Trophoblast cell (in vitro differentiated cells and primary cell): ENCODE data around the gene UBASH3B.
"Not testable (repeated sequence)": the region's sequence is repeated elsewhere in the genome, so short reads cannot be mapped to it uniquely, and the experiment has no call there.

Experiments used
- DNase-seq, 2 donors: peaks; one replicate each; pipeline ENCODE4 v3.0.0-alpha.2; 2016
- H2AFZ ChIP-seq: 2 replicates; pipeline ENCODE4 v1.6.1; 2013; ENCODE audit warnings: low read length, moderate library complexity, mild to moderate bottlenecking; ENCODE audit not compliant: insufficient read depth, poor library complexity
- H2AK5ac ChIP-seq: 2 replicates; pipeline ENCODE4 v1.6.1; 2013; ENCODE audit warnings: mild to moderate bottlenecking, low read length
- H2BK120ac ChIP-seq: 2 replicates; pipeline ENCODE4 v1.6.1; 2013; ENCODE audit warnings: low read length, mild to moderate bottlenecking, moderate library complexity; ENCODE audit not compliant: insufficient read depth, poor library complexity
- H2BK12ac ChIP-seq: 2 replicates; pipeline ENCODE4 v1.6.1; 2013; ENCODE audit warnings: mild to moderate bottlenecking, low read length, moderate library complexity
- H2BK5ac ChIP-seq: 2 replicates; pipeline ENCODE4 v1.6.1; 2013; ENCODE audit warnings: low read length, low read depth, moderate library complexity, mild to moderate bottlenecking; ENCODE audit not compliant: poor library complexity
- H3K14ac ChIP-seq: 2 replicates; pipeline ENCODE4 v1.6.1; 2013; ENCODE audit warnings: mild to moderate bottlenecking, low read length
- H3K18ac ChIP-seq: 2 replicates; pipeline ENCODE4 v1.6.1; 2013; ENCODE audit warnings: mild to moderate bottlenecking, low read length
- H3K23ac ChIP-seq: 2 replicates; pipeline ENCODE4 v1.6.1; 2013; ENCODE audit warnings: low read length
- H3K27ac ChIP-seq: 2 replicates; pipeline ENCODE4 v1.5.1; 2013; ENCODE audit warnings: low read depth, mild to moderate bottlenecking, inconsistent platforms, low read length, moderate library complexity
- H3K27me3 ChIP-seq: 2 replicates; pipeline ENCODE4 v1.6.1; 2013; ENCODE audit warnings: inconsistent platforms, mild to moderate bottlenecking, low read length, moderate library complexity; ENCODE audit not compliant: insufficient read depth
- H3K36me3 ChIP-seq, 2 experiments: 1 replicate in 1 of 2; 2 replicates in 1 of 2; pipeline ENCODE4 v1.6.1; 2013; ENCODE audit warnings: low read length in 2 of 2, mild to moderate bottlenecking in 2 of 2, moderate library complexity in 1 of 2; ENCODE audit not compliant: insufficient read depth in 2 of 2, control insufficient read depth in 1 of 2
- H3K4ac ChIP-seq: 2 replicates; pipeline ENCODE4 v1.6.1; 2013; ENCODE audit warnings: low read depth, mild to moderate bottlenecking, low read length, moderate library complexity
- H3K4me1 ChIP-seq, 2 experiments: 1 replicate in 1 of 2; 2 replicates in 1 of 2; pipeline ENCODE4 v1.6.1; 2013; ENCODE audit warnings: low read length in 2 of 2, mild to moderate bottlenecking in 2 of 2, moderate library complexity in 1 of 2; ENCODE audit not compliant: insufficient read depth in 2 of 2, control insufficient read depth in 1 of 2
- H3K4me2 ChIP-seq: 2 replicates; pipeline ENCODE4 v1.6.1; 2013; ENCODE audit warnings: inconsistent platforms, mild to moderate bottlenecking, low read length, moderate library complexity
- H3K4me3 ChIP-seq: 2 replicates; pipeline ENCODE4 v1.5.1; 2013; ENCODE audit warnings: mild to moderate bottlenecking, low read depth, low read length, inconsistent platforms
- H3K79me1 ChIP-seq: one replicate; pipeline ENCODE4 v1.6.1; 2013; ENCODE audit warnings: low read length
- H3K79me2 ChIP-seq: 2 replicates; pipeline ENCODE4 v1.6.1; 2013; ENCODE audit warnings: low read length, mild to moderate bottlenecking; ENCODE audit not compliant: control insufficient read depth, insufficient read depth, poor library complexity
- H3K9ac ChIP-seq: 2 replicates; pipeline ENCODE4 v1.6.1; 2013; ENCODE audit warnings: mild to moderate bottlenecking, low read length
- H3K9me3 ChIP-seq: 2 replicates; pipeline ENCODE4 v1.6.1; 2013; ENCODE audit warnings: low read depth, mild to moderate bottlenecking, control low read depth, inconsistent platforms, low read length; ENCODE audit not compliant: insufficient read depth
- H4K12ac ChIP-seq: 2 replicates; pipeline ENCODE4 v1.6.1; 2013; ENCODE audit warnings: low read depth, mild to moderate bottlenecking, low read length, moderate library complexity
- H4K8ac ChIP-seq: 2 replicates; pipeline ENCODE4 v1.6.1; 2013; ENCODE audit warnings: low read depth, mild to moderate bottlenecking, low read length, moderate library complexity
- H4K91ac ChIP-seq: one replicate; pipeline ENCODE4 v1.6.1; 2013; ENCODE audit warnings: low read depth, mild to moderate bottlenecking, low read length, moderate library complexity
- WGBS: extraction: QIAGEN DNeasy Blood & Tissue Kit; methylation state at CpG from one replicate; pipeline ENCODE4 v1.1.7; 2013; ENCODE audit warnings: missing lambda C conversion rate; ENCODE audit not compliant: insufficient read length, insufficient coverage; ENCODE audit errors: extremely low coverage; 5-methylcytosine and 5-hydroxymethylcytosine counted together

Gene UBASH3B

GRCh38 chr11:122832297-122832696 lies 176.8 kb downstream of the UBASH3B start:
- H4K8ac ChIP-seq, H3K23ac ChIP-seq, H3K27me3 ChIP-seq, H2BK120ac ChIP-seq, H3K79me1 ChIP-seq, H3K14ac ChIP-seq, H3K79me2 ChIP-seq, H2BK12ac ChIP-seq, H3K27ac ChIP-seq, H4K91ac ChIP-seq, H3K4me2 ChIP-seq, H3K9ac ChIP-seq, H2BK5ac ChIP-seq, H3K4me1 ChIP-seq, H3K9me3 ChIP-seq, H2AK5ac ChIP-seq, H2AFZ ChIP-seq, H3K4me3 ChIP-seq, H4K12ac ChIP-seq, H3K18ac ChIP-seq, H3K4ac ChIP-seq, H3K36me3 ChIP-seq, DNase-seq: not testable (repeated sequence)
- WGBS: no CpG with 5 or more reads among the region's 4 CpGs

DNA sequence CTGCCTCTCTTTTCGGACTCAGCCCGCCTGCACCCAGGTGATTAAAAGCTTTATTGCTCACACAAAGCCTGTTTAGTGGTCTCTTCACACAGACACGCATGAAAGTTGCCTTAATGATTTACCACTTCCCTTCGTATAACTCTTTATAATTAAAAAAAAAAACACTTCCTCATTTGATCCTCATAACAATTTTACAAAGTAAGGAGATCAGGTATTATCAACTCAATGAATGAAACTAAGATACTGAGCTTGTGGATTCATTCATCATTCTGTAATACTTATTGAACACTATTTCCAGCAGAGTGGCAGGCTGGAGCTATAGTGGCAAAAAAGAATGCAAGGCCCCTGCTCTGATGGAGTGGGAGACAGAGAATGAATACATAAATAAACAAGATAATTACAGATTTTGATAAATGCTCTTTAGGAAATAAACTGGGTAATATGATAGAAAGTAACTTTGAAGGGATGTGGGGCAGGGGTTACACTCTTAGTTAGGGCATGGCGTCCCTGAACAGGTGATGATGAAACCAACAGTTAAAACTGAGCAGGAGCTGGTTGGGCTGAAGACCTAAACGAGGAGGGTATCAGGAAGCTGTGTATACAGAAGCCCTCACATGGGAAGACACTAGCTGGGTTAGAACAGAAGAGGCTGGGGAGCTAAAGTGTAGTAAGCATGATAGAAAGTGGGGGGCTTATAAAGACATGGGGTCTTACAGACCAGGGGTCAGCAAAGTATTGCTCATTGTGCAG lies 177.4 kb downstream of the UBASH3B start:
- Histone ChIP-seq H3K79me1 (no peaks in the 10 kb centered on the region), H3K4me2 (no peak overlapping the region), H2BK120ac (no peak overlapping the region), H3K4me3 (no peak overlapping the region), H4K8ac (no peak overlapping the region), H3K27ac (no peak overlapping the region), H3K79me2 (no peaks in the 10 kb centered on the region), H3K36me3 (no peaks in the 10 kb centered on the region), H3K14ac (no peak overlapping the region), H2AFZ (no peak overlapping the region), H3K9me3 (no peaks in the 10 kb centered on the region), H2BK12ac (no peak overlapping the region), H3K4ac (no peak overlapping the region), H3K23ac (no peak overlapping the region), H2BK5ac (no peak overlapping the region), H3K18ac (no peak overlapping the region), H3K27me3 (no peaks in the 10 kb centered on the region), H3K4me1 (no peaks in the 10 kb centered on the region), H3K9ac (no peak overlapping the region), H4K12ac (no peak overlapping the region), H4K91ac (no peak overlapping the region), H2AK5ac (no peak overlapping the region)
- DNase-seq: no peak
- WGBS: no CpG with 5 or more reads among the region's 6 CpGs

DNA sequence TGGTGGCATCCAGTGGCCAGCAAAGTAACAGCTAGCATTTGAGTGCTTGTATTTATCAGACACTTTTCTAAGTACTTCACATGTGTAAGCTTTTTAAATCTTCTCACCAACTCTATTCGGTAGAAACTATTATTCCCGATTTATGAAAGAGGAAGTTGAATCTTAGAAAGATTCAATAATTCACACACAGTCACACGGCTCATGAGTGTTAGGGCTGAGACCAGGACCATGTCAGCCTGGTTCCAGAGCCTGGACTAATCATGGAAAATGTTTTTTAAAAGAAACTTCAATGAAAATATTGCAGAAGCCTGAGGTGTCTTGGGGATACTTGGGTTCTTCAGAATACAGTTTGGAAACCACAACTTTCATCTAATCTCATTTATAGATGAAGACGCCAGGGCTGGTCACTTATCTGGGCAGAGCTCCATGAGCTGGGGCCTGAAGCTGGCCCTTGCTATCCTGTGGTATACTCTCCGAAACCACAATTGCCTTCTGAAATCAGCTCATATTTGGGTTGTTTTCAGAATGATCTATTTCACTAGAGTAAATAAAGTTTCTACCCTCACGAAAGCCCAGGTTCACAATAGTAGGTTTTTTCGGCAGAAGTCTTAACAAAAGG lies 178.4 kb downstream of the UBASH3B start:
- Histone ChIP-seq H3K9ac (no peak overlapping the region), H3K9me3 (no peaks in the 10 kb centered on the region), H3K4me1 (no peaks in the 10 kb centered on the region), H2AK5ac (no peak overlapping the region), H3K4ac (no peak overlapping the region), H2BK120ac (no peak overlapping the region), H4K12ac (no peak overlapping the region), H2BK12ac (no peak overlapping the region), H4K8ac (no peak overlapping the region), H3K4me2 (no peak overlapping the region), H3K4me3 (no peak overlapping the region), H4K91ac (no peak overlapping the region), H3K36me3 (no peaks in the 10 kb centered on the region), H2AFZ (no peak overlapping the region), H3K79me1 (no peaks in the 10 kb centered on the region), H3K27ac (no peak overlapping the region), H3K27me3 (no peaks in the 10 kb centered on the region), H3K23ac (no peak overlapping the region), H3K14ac (no peak overlapping the region), H2BK5ac (no peak overlapping the region), H3K18ac (no peak overlapping the region), H3K79me2 (no peaks in the 10 kb centered on the region)
- no peak for DNase-seq
- WGBS: no CpG with 5 or more reads among the region's 7 CpGs

DNA sequence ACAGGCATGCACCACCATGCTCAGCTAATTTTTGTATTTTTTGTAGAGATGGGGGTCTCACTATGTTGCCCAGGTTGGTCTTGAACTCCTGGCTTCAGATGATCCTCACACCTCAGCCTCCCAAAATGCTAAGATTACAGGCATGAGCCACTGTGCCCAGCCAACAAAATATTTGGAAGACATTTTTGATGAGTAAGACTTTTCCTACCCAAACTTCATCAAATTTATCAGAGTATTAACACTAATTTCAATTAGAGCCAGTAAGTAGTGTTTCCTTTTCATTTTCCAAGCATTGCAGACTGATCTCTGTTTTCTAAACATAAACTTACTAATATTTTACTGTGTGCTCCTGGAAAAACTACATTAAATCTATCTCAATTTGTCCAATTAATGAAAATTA lies 181.4 kb downstream of the UBASH3B start:
- no peak overlapping the region for H3K27ac ChIP-seq
- no peaks in the 10 kb centered on the region for H3K36me3 ChIP-seq
- no peak overlapping the region for H3K18ac ChIP-seq
- no peaks in the 10 kb centered on the region for H3K79me1 ChIP-seq
- no peaks in the 10 kb centered on the region for H3K79me2 ChIP-seq
- H4K91ac ChIP-seq: no peak overlapping the region
- H2BK12ac ChIP-seq: no peak overlapping the region
- no peak overlapping the region for H4K12ac ChIP-seq
- H3K4ac ChIP-seq: no peak overlapping the region
- H2AK5ac ChIP-seq: no peak overlapping the region
- H3K4me3 ChIP-seq: no peak overlapping the region
- H4K8ac ChIP-seq: no peak overlapping the region
- H3K23ac ChIP-seq: no peak overlapping the region
- H2BK5ac ChIP-seq: no peak overlapping the region
- no peak overlapping the region for H3K4me2 ChIP-seq
- H3K14ac ChIP-seq: no peak overlapping the region
- no peaks in the 10 kb centered on the region for H3K27me3 ChIP-seq
- no peak overlapping the region for H3K9ac ChIP-seq
- H3K4me1 ChIP-seq: no peaks in the 10 kb centered on the region
- no peak overlapping the region for H2BK120ac ChIP-seq
- no peaks in the 10 kb centered on the region for H3K9me3 ChIP-seq
- no peak for DNase-seq
- H2AFZ ChIP-seq: no peak overlapping the region
